ENCODE measurements around the gene ZIC5. TPM values are rescaled to one million over a fixed set of nuclear protein-coding genes. Genes with fewer than 3 reads are reported as not detected.

The ZIC5 gene
- total RNA-seq, 2 experiments from 2014 or later = not detected

GRCh38 chr13:99973163-99973807 lies 1.7 kb upstream of the ZIC5 start:
- H3K4me1 Mint-ChIP-seq = peaks cover 15% of the 10 kb centered on the region
- peaks cover 6% of the 10 kb centered on the region for H3K36me3 Mint-ChIP-seq
- no peak overlapping the region for H3K4me3 Mint-ChIP-seq
- no peak for DNase-seq
- peaks cover 29% of the 10 kb centered on the region for H3K9me3 Mint-ChIP-seq
- H3K27me3 Mint-ChIP-seq = peaks cover 87% of the 10 kb centered on the region
- H3K27ac Mint-ChIP-seq = no peak overlapping the region

DNA sequence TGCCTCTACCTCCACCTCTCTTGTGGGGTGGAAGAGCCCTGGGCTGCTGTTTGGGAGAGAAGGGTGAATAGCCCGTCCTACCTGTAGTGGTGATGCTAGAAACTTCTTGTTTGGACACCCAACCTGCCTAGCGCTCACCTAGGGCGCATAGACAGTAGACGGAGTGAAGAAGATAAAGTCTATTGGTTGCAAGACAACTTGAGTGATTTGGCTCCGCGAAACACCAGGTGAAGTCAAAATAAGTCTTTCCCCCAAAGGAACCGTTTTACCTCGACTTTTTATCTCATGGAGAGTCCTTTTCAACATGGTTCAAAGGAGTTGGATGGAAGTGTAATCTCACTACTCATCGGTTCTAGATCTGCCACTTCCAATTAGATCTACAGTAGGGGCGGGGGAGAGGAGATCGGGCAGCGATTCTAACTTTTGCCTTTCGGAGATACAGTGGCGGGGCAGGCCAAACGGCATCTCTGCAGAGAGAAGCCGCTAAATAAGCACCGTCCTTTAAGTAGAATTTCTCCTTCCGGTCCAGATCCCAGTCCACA lies 694 bp upstream of the ZIC5 start:
- Mint-ChIP-seq H3K27me3 (peaks cover 85% of the 10 kb centered on the region), H3K9me3 (peaks cover 29% of the 10 kb centered on the region), H3K4me3 (no peak overlapping the region), H3K36me3 (peaks cover 8% of the 10 kb centered on the region), H3K27ac (no peak overlapping the region), H3K4me1 (peaks cover 20% of the 10 kb centered on the region)
- no peak for DNase-seq

DNA sequence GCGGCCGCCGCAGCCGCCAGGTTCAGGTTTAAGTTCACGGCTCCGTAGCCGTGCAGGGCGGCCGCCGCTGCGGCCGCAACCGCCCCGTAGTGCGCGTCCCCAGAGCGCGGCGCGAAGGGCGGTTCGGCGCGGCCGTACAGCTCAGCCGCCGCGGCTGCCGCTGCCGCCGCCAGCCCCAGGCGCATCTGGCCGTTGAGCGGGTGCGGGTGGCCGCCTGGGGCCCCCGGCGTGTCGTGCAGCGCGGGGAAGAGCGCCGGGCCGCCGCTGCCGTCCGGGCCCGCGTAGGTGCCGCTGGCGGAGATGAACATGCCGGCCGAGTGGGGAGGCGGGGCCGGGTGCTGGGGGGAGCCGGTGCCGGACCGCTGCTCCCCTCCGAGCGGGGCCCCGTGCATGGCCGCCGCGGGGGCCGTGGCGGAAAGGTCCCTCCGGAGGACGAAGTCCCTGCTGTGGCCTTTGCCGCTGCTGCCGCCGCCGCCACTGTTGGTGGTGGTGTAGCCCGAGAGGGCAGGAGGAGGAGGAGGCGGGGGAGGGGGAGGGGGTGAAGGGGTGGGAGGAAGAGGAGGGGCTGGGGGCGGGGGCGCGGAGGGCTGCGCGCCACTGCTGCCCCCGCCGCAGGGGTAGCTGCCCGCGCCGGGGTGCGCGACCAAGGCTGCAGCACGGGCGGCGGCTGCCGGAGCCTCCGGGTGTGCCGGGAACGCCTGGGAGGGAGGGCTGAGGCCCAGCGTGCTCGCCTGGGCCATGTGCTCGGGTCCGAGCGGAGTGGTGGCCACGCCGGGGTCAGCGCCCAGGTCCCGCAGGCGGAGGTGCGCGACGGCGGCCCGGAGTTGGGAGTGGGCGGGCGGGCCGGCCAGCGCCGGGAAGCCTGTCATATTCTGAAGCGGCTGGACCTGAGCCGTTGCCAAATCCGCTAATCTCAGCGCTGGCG lies 654 bp downstream of the ZIC5 start:
- H3K4me3 Mint-ChIP-seq = no peak overlapping the region
- no peak for DNase-seq

DNA sequence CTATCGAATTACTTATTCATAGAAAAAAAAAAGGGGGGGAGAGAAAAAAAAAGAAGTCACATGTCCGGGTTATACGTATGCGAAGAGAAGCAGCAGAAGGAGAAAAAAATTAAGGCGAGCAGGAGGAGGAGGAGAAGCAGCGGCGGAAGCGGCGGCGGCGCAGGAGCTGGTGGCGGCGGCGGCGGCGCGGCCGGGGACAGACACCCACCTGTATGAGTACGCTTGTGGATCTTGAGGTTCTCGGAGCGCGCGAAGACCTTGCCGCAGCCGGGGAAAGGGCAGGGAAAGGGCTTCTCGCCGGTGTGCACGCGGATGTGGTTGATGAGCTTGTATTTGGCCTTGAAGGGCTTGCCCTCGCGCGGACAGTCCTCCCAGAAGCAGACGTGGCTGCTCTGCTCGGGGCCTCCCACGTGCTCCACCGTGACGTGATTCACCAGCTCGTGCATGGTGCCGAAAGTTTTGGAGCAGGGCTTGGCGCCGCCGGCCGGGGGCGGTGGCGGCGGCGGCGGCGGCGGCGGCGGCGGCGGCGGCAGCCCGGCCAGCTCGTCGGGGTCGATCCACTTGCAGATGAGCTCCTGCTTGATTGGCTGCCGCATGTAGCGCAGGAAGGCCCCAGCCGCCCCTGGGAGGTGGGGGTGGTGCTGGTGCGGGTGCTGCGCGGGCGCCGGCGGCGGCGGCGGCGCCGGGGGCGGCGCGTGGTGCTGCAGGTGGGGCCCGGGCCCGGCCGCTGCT lies 1.5 kb downstream of the ZIC5 start:
- peak overlapping the region; percentile 69 for H3K4me3 Mint-ChIP-seq
- peak overlapping the region; percentile 54 for H3K27ac Mint-ChIP-seq
- H3K4me1 Mint-ChIP-seq = peaks cover 21% of the 10 kb centered on the region
- H3K36me3 Mint-ChIP-seq = peaks cover 7% of the 10 kb centered on the region
- peaks cover 84% of the 10 kb centered on the region for H3K27me3 Mint-ChIP-seq
- peak; percentile 38 for DNase-seq
- peaks cover 14% of the 10 kb centered on the region for H3K9me3 Mint-ChIP-seq

More for the DNA sequence above, 654 bp downstream of the ZIC5 start:
- H3K27ac Mint-ChIP-seq = no peak overlapping the region
- H3K9me3 Mint-ChIP-seq = peaks cover 19% of the 10 kb centered on the region
- peaks cover 21% of the 10 kb centered on the region for H3K4me1 Mint-ChIP-seq
- peaks cover 8% of the 10 kb centered on the region for H3K36me3 Mint-ChIP-seq
- H3K27me3 Mint-ChIP-seq = peaks cover 84% of the 10 kb centered on the region

- peaks cover 21% of the 10 kb centered on the region for H3K4me1 Mint-ChIP-seq
Measured at GRCh38 chr13:99969453-99969918, 2.1 kb downstream of the ZIC5 start.

DNA sequence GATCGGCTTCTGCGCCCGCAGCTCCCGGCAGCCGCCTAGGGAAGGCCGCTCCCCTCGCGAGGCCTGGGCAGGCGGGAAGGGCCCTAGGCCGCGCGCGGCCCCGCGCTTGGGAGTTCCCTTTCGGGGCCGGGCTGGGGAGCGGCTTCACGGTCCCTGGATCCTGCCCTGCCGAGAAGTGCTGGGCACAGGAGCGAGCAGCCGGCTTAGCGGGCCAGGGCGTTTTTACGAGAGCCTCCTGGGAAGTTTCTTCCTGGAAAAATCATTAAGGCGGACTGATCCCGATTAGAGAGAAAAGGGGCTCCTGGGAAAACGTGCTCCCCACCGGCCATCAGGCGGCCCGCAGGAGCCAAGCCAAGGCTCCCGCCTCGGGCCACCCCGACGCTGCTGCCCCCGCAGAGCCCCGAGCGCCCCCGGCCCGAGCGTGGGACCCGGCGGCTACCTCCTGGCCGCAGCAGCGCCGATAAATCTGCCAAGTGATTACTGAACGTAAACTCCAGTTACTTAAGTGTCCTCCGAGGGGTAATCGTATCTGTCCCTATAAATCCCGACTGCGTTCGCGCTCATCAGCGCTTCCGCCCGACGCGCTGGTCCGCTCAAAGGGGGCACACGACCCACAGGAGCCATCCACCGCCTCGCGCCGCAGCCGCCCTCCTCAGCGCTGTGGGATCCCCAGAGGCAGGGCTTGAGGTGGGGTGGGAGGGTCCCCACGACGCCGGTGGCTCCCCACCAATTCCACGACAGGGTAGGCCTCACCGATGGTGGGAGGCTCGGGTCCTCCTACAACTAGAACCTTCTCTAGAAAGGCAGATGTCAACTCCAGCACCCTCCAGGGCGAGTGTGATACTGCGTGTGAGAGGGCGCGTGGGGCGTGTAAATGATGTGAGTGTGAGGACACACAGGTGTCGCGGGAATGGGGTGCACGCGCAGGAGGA lies 2.8 kb downstream of the ZIC5 start:
- H3K4me3 Mint-ChIP-seq = peak overlapping the region; percentile 68
- peaks cover 80% of the 10 kb centered on the region for H3K27me3 Mint-ChIP-seq
- H3K36me3 Mint-ChIP-seq = peaks cover 5% of the 10 kb centered on the region
- peaks cover 12% of the 10 kb centered on the region for H3K9me3 Mint-ChIP-seq
- peaks cover 21% of the 10 kb centered on the region for H3K4me1 Mint-ChIP-seq
- H3K27ac Mint-ChIP-seq = no peak overlapping the region
- no peak for DNase-seq

More at GRCh38 chr13:99969453-99969918, 2.1 kb downstream of the ZIC5 start:
- H3K4me3 Mint-ChIP-seq = peak overlapping the region; percentile 69
- H3K27ac Mint-ChIP-seq = peak overlapping the region; percentile 54
- peaks cover 13% of the 10 kb centered on the region for H3K9me3 Mint-ChIP-seq
- peaks cover 5% of the 10 kb centered on the region for H3K36me3 Mint-ChIP-seq
- peaks cover 80% of the 10 kb centered on the region for H3K27me3 Mint-ChIP-seq
- DNase-seq = no peak

DNA sequence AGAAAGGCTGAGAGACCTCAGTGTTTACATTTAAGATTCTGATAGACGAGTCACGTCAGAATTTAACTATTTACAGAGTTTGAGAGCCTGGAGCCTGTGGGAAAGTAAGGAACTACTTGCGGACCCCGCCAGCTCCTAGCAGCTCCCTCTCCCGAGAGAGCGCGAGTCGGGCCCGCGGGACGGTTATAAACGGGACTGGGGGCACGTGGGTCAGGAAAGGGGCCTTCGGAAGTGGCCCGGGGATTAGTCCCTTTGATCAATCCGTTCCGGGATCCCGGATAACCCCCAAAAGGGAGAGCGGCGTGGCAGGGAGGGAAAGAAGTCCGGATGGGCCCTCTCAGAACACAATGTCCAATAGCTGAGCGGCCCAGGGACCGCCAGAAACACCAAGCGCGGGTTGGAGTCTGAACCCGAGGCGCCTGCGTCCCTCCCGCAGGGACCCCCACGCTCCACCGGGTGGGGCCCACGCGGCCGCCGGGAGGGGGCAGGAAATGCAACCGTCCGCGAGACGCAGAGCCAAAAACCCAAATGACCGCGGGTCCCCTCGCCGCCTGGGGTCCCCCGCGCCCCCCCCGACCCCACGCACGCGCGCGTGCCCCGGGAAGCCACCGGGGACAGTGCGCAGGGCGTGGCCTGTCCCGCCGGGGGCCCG lies 3.6 kb downstream of the ZIC5 start:
- Mint-ChIP-seq H3K27ac (no peak overlapping the region), H3K27me3 (peaks cover 74% of the 10 kb centered on the region), H3K9me3 (peaks cover 4% of the 10 kb centered on the region), H3K4me1 (peaks cover 21% of the 10 kb centered on the region), H3K4me3 (no peak overlapping the region), H3K36me3 (peaks cover 5% of the 10 kb centered on the region)
- no peak for DNase-seq

DNA sequence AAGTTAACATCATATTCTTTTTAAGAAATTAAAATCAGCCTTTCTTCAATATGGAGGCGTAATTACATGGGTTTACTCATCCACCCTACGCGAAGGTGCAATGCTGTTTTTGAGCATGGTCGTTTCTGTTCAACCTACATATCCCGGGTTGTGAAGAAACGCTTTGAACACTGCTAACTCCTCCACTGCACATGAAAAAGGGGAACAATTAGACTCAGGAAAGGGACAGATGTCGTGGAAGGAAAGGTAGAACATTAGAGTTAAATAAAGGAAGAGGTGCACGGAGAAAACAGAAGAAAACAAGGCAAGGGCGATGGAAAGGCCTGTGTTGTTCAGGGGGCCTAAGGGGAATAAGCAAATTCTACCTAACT lies 4.1 kb downstream of the ZIC5 start:
- peaks cover 5% of the 10 kb centered on the region for H3K36me3 Mint-ChIP-seq
- peaks cover 21% of the 10 kb centered on the region for H3K4me1 Mint-ChIP-seq
- no peak overlapping the region for H3K4me3 Mint-ChIP-seq

GRCh38 chr13:99966064-99966805 lies 5.3 kb downstream of the ZIC5 start:
- peaks cover 5% of the 10 kb centered on the region for H3K36me3 Mint-ChIP-seq
- H3K27ac Mint-ChIP-seq = no peak overlapping the region
- H3K27me3 Mint-ChIP-seq = peaks cover 74% of the 10 kb centered on the region
- DNase-seq = no peak
- no peak overlapping the region for H3K4me3 Mint-ChIP-seq
- H3K9me3 Mint-ChIP-seq = no peaks in the 10 kb centered on the region
- peaks cover 16% of the 10 kb centered on the region for H3K4me1 Mint-ChIP-seq

More for the DNA sequence above, 4.1 kb downstream of the ZIC5 start:
- Mint-ChIP-seq H3K27me3 (peaks cover 73% of the 10 kb centered on the region), H3K27ac (peak overlapping the region; percentile 21), H3K9me3 (peaks cover 4% of the 10 kb centered on the region)
- DNase-seq = no peak

GRCh38 chr13:99965329-99966000 lies 6.1 kb downstream of the ZIC5 start:
- DNase-seq = no peak
- Mint-ChIP-seq H3K4me1 (peaks cover 20% of the 10 kb centered on the region), H3K27ac (no peak overlapping the region), H3K9me3 (no peaks in the 10 kb centered on the region), H3K27me3 (peaks cover 81% of the 10 kb centered on the region), H3K4me3 (no peak overlapping the region), H3K36me3 (peaks cover 5% of the 10 kb centered on the region)

DNA sequence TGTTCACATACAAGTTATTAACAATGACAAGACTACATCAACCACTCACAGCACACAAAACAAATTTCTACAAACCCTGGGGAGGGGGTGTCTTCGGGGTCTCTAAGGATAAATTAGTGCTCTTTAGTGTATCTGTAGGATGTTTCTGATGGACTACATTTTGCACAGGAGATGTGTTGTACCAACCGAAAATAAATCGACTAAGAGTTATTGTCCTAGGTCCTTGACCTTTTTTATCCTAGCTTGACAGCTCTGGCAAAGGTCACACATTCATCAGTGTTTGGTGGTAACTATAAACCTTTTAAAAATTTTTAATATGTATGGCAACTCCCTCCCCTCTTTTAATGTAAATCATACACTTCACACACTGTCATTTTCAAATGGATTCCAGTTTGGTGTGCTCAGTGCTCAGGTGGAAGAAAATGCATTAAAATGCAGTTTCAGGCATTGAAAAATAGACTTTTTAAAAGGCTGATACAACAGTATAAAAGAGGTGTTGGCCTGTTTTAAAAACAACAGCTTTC lies 7.7 kb downstream of the ZIC5 start:
- H3K36me3 Mint-ChIP-seq = peaks cover 2% of the 10 kb centered on the region
- DNase-seq = no peak
- no peak overlapping the region for H3K27ac Mint-ChIP-seq
- H3K4me1 Mint-ChIP-seq = peaks cover 15% of the 10 kb centered on the region
- H3K4me3 Mint-ChIP-seq = no peak overlapping the region
- no peaks in the 10 kb centered on the region for H3K9me3 Mint-ChIP-seq
- H3K27me3 Mint-ChIP-seq = peaks cover 81% of the 10 kb centered on the region

GRCh38 chr13:99962242-99962641 lies 9.3 kb downstream of the ZIC5 start:
- Mint-ChIP-seq H3K27ac (no peak overlapping the region), H3K4me3 (no peak overlapping the region), H3K27me3 (peaks cover 85% of the 10 kb centered on the region), H3K36me3 (no peaks in the 10 kb centered on the region), H3K4me1 (peaks cover 19% of the 10 kb centered on the region), H3K9me3 (no peaks in the 10 kb centered on the region)
- DNase-seq = no peak

All from activated naive CD8-positive, alpha-beta T cell treated with anti-CD3 and anti-CD28 coated beads for 36 hours (primary cell).